H1 (cell line): ENCODE measurements around the gene SPRR3. TPM values are rescaled to one million over a fixed set of nuclear protein-coding genes. Genes with fewer than 3 reads are reported as not detected.

Experiments
- CTCF ChIA-PET: fragments of 300-600 bp; sonication (Branson Sonifier 250); formaldehyde crosslinking; loops from one replicate; lab custom pipeline; 2021; ENCODE audit not compliant: partially characterized antibody; lab: Charles Lee
- POLR2A ChIA-PET: fragments of 300-600 bp; sonication (Branson Sonifier 250); formaldehyde crosslinking; loops from one replicate; lab custom pipeline; 2021; ENCODE audit warnings: inconsistent platforms; ENCODE audit not compliant: partially characterized antibody; lab: Charles Lee
- DNase-seq, 2 experiments: peaks; one replicate each; pipeline versions ENCODE4 v3.0.0 to v3.0.0-alpha.2; 2010 to 2022; ENCODE audit warnings: low spot score in 2 of 2, low read depth in 1 of 2, mixed read lengths in 1 of 2
- FAIRE-seq: peaks from 2 replicates; lab custom pipeline; 2011; peaks lifted over from hg19 to GRCh38; lab: Jason Lieb, UNC
- H2AFZ ChIP-seq: 2 replicates; pipeline ENCODE4 v1.8.1; 2012; ENCODE audit warnings: low read length, inconsistent platforms
- H2AK5ac ChIP-seq: 2 replicates; pipeline ENCODE4 v1.6.1; 2013; ENCODE audit warnings: low read depth, low read length
- H2BK120ac ChIP-seq: replicated peaks from 2 replicates; pipeline ENCODE3; 2013; ENCODE audit warnings: low read depth, low read length, inconsistent platforms
- H2BK12ac ChIP-seq: 2 replicates; pipeline ENCODE4 v1.6.1; 2013; ENCODE audit warnings: low read depth, low read length
- H2BK15ac ChIP-seq: 2 replicates; pipeline ENCODE4 v1.6.1; 2013; ENCODE audit warnings: low read length
- H2BK20ac ChIP-seq: 2 replicates; pipeline ENCODE4 v1.6.1; 2013; ENCODE audit warnings: low read length
- H2BK5ac ChIP-seq: 2 replicates; pipeline ENCODE4 v1.6.1; 2013; ENCODE audit warnings: low read depth, low read length
- H3K14ac ChIP-seq: 2 replicates; pipeline ENCODE4 v1.6.1; 2013; ENCODE audit warnings: inconsistent platforms; ENCODE audit not compliant: insufficient read length
- H3K18ac ChIP-seq: 2 replicates; pipeline ENCODE4 v1.6.1; 2013; ENCODE audit warnings: low read length; ENCODE audit errors: extremely low read depth
- H3K23ac ChIP-seq: 2 replicates; pipeline ENCODE4 v1.6.1; 2013; ENCODE audit warnings: inconsistent platforms; ENCODE audit not compliant: insufficient read length
- H3K23me2 ChIP-seq: 2 replicates; pipeline ENCODE4 v1.6.1; 2013; ENCODE audit warnings: low read depth, low read length
- H3K27ac ChIP-seq: 2 replicates; pipeline ENCODE4 v1.6.1; 2011; ENCODE audit warnings: low read depth, low read length, inconsistent platforms
- H3K27me3 ChIP-seq, 4 experiments: replicated peaks in 1 of 4; 1 replicate in 1 of 4; 2 replicates in 3 of 4; pipeline versions ENCODE4 v1.6.1 to v1.8.1; 2011 to 2013; ENCODE audit warnings: low read length in 3 of 4, mild to moderate bottlenecking in 3 of 4, inconsistent platforms in 2 of 4, mixed read lengths in 2 of 4, moderate library complexity in 1 of 4; ENCODE audit not compliant: control insufficient read depth in 3 of 4, insufficient read depth in 3 of 4; ENCODE audit errors: extremely low read depth in 1 of 4
- H3K36me3 ChIP-seq, 4 experiments: 2 replicates each; pipeline versions ENCODE4 v1.6.1 to v1.8.1; 2011 to 2013; ENCODE audit warnings: mild to moderate bottlenecking in 4 of 4, low read length in 3 of 4, moderate library complexity in 2 of 4, control low read depth in 1 of 4, inconsistent platforms in 1 of 4; ENCODE audit not compliant: insufficient read depth in 4 of 4, control insufficient read depth in 2 of 4
- H3K4ac ChIP-seq: replicated peaks from 2 replicates; pipeline ENCODE3; 2013; ENCODE audit warnings: low read length, low read depth, mixed read lengths, inconsistent platforms; ENCODE audit not compliant: insufficient read length
- H3K4me1 ChIP-seq, 4 experiments: replicated peaks in 1 of 4; 1 replicate in 1 of 4; 2 replicates in 3 of 4; pipeline versions ENCODE4 v1.6.1 to v1.8.1; 2011 to 2013; ENCODE audit warnings: low read length in 3 of 4, inconsistent platforms in 2 of 4, mixed read lengths in 1 of 4; ENCODE audit not compliant: insufficient read depth in 4 of 4, control insufficient read depth in 3 of 4
- H3K4me2 ChIP-seq, 2 experiments: 2 replicates each; pipeline versions ENCODE4 v1.6.1 to v1.8.1; 2011 to 2013; ENCODE audit warnings: low read depth in 2 of 2, low read length in 2 of 2, control low read depth in 1 of 2, inconsistent platforms in 1 of 2, mild to moderate bottlenecking in 1 of 2; ENCODE audit not compliant: insufficient read depth in 1 of 2
- H3K4me3 ChIP-seq, 4 experiments: fragments of 200-600, 300-600 bp in 1 of 4; sonication (generic), shearing (Covaris generic), sonication (Bioruptor Twin) in 1 of 4; 2 replicates each; pipeline versions ENCODE4 v1.5.1 to v1.8.1; 2011 to 2016; ENCODE audit warnings: low read length in 4 of 4, low read depth in 3 of 4, control low read depth in 2 of 4, inconsistent platforms in 2 of 4, mild to moderate bottlenecking in 2 of 4, mixed read lengths in 1 of 4, moderate library complexity in 1 of 4; ENCODE audit not compliant: insufficient read depth in 2 of 4; ENCODE audit errors: extremely low read depth in 1 of 4
- H3K56ac ChIP-seq: replicated peaks from 2 replicates; pipeline ENCODE3; 2013; ENCODE audit warnings: low read depth, mild to moderate bottlenecking, mixed read lengths, low read length, inconsistent platforms; ENCODE audit not compliant: insufficient read length
- H3K79me1 ChIP-seq: 2 replicates; pipeline ENCODE4 v1.6.1; 2013; ENCODE audit warnings: low read depth, low read length, control low read depth
- H3K79me2 ChIP-seq, 2 experiments: 2 replicates each; pipeline versions ENCODE4 v1.6.1 to v1.8.1; 2012 to 2013; ENCODE audit warnings: low read length in 2 of 2, mild to moderate bottlenecking in 2 of 2, inconsistent platforms in 1 of 2; ENCODE audit not compliant: insufficient read depth in 2 of 2, control insufficient read depth in 1 of 2
- H3K9ac ChIP-seq, 4 experiments: replicated peaks in 1 of 4; 1 replicate in 1 of 4; 2 replicates in 3 of 4; pipeline versions ENCODE4 v1.6.1 to v1.8.1; 2011 to 2013; ENCODE audit warnings: low read depth in 3 of 4, low read length in 3 of 4, control low read depth in 2 of 4, mild to moderate bottlenecking in 2 of 4, moderate library complexity in 2 of 4, inconsistent platforms in 1 of 4; ENCODE audit errors: extremely low read depth in 1 of 4
- H3K9me3 ChIP-seq, 2 experiments: 2 replicates each; pipeline versions ENCODE4 v1.6.1 to v1.8.1; 2012 to 2013; ENCODE audit warnings: mild to moderate bottlenecking in 2 of 2, moderate library complexity in 2 of 2, control low read depth in 1 of 2, inconsistent platforms in 1 of 2, low read depth in 1 of 2, low read length in 1 of 2, mixed read lengths in 1 of 2; ENCODE audit not compliant: insufficient read depth in 2 of 2
- H4K20me1 ChIP-seq, 2 experiments: replicated peaks in 1 of 2; 2 replicates each; pipeline versions ENCODE3 to v1.8.1; 2011 to 2013; ENCODE audit warnings: inconsistent platforms in 2 of 2, low read length in 2 of 2, mild to moderate bottlenecking in 1 of 2; ENCODE audit not compliant: insufficient read depth in 2 of 2, control insufficient read depth in 1 of 2
- H4K5ac ChIP-seq: 2 replicates; pipeline ENCODE4 v1.6.1; 2013; ENCODE audit warnings: low read length, low read depth, mixed read lengths, inconsistent platforms; ENCODE audit not compliant: insufficient read length
- H4K8ac ChIP-seq: 2 replicates; pipeline ENCODE4 v1.8.0; 2013; ENCODE audit warnings: mild to moderate bottlenecking, moderate library complexity, low read length, inconsistent platforms; ENCODE audit not compliant: insufficient read depth; ENCODE audit errors: extremely low read depth
- H4K91ac ChIP-seq: replicated peaks from 2 replicates; pipeline ENCODE3; 2013; ENCODE audit warnings: low read length, mixed read lengths, inconsistent platforms; ENCODE audit not compliant: insufficient read length
- BACH1 ChIP-seq: IDR thresholded peaks from 2 replicates; pipeline ENCODE4 v1.6.1; 2012; ENCODE audit warnings: low read length, improper control_type of control experiment
- BCL11A ChIP-seq, 2 experiments: IDR thresholded peaks; one replicate each; pipeline ENCODE4 v1.6.1; 2011; ENCODE audit warnings: low read depth in 2 of 2, low read length in 2 of 2, mild to moderate bottlenecking in 2 of 2
- BRCA1 ChIP-seq: IDR thresholded peaks from 2 replicates; pipeline ENCODE4 v1.6.1; 2012; ENCODE audit warnings: low read depth, low read length, improper control_type of control experiment
- CEBPB ChIP-seq: IDR thresholded peaks from 2 replicates; pipeline ENCODE4 v1.6.1; 2012; ENCODE audit warnings: low read depth, low read length
- CHD1 ChIP-seq: IDR thresholded peaks from 2 replicates; pipeline ENCODE4 v1.6.1; 2012; ENCODE audit warnings: low read depth, low read length, improper control_type of control experiment
- CHD2 ChIP-seq: IDR thresholded peaks from 2 replicates; pipeline ENCODE4 v1.6.1; 2012; ENCODE audit warnings: low read length, improper control_type of control experiment
- CTBP2 ChIP-seq: IDR thresholded peaks from 2 replicates; pipeline ENCODE4 v1.7.0; 2011; ENCODE audit warnings: borderline replicate concordance, mild to moderate bottlenecking, moderate library complexity, mixed read lengths, low read length; ENCODE audit not compliant: insufficient read depth, insufficient read length
- GABPA ChIP-seq: IDR thresholded peaks from 2 replicates; pipeline ENCODE4 v1.6.1; 2011; ENCODE audit warnings: mild to moderate bottlenecking, low read length, moderate library complexity, borderline replicate concordance; ENCODE audit not compliant: insufficient read depth
- MAFK ChIP-seq: IDR thresholded peaks from 2 replicates; pipeline ENCODE4 v1.6.1; 2012; ENCODE audit warnings: low read depth, mild to moderate bottlenecking, improper control_type of control experiment, low read length
- SAP30 ChIP-seq: fragments of 300-600 bp; sonication (generic); IDR thresholded peaks from 2 replicates; pipeline ENCODE4 v1.7.1; 2012; ENCODE audit warnings: low read length, moderate library complexity, mild to moderate bottlenecking, inconsistent platforms; ENCODE audit not compliant: insufficient read depth, insufficient replicate concordance
- SP1 ChIP-seq: IDR thresholded peaks from 2 replicates; pipeline ENCODE4 v1.6.1; 2011; ENCODE audit warnings: low read depth, low read length
- SRF ChIP-seq: IDR thresholded peaks from 2 replicates; pipeline ENCODE4 v1.6.1; 2011; ENCODE audit warnings: mild to moderate bottlenecking, low read depth, low read length, moderate library complexity
- TAF7 ChIP-seq: optimal IDR thresholded peaks from 2 replicates; pipeline ENCODE3; 2011; ENCODE audit warnings: low read depth, mild to moderate bottlenecking, inconsistent platforms, low read length, moderate library complexity, borderline replicate concordance
- TEAD4 ChIP-seq: IDR thresholded peaks from 2 replicates; pipeline ENCODE4 v1.6.1; 2012; ENCODE audit warnings: low read depth, low read length, inconsistent platforms, mixed read lengths
- WGBS, 2 experiments: shearing (Covaris generic) in 1 of 2; methylation state at CpG; one replicate each; pipeline versions ENCODE4 v1.1.6 to v1.1.7; 2013 to 2015; ENCODE audit warnings: low lambda C conversion rate in 2 of 2, mixed read lengths in 2 of 2, inconsistent platforms in 1 of 2, low coverage in 1 of 2, missing lambda C conversion rate in 1 of 2; ENCODE audit not compliant: insufficient replicate concordance in 2 of 2, insufficient coverage in 1 of 2, insufficient read length in 1 of 2; ENCODE audit errors: extremely low coverage in 1 of 2, missing lambda C conversion rate in 1 of 2; 5-methylcytosine and 5-hydroxymethylcytosine counted together
- polyA plus RNA-seq, 7 experiments: library from polyadenylated mRNA; depleted of rRNA in 3 of 7; stranded (reverse) in 5 of 7; unstranded in 2 of 7; fragments of >200 nt in 5 of 7; fragments of 200-250 nt in 2 of 7; gene quantifications; 1 replicate in 5 of 7; 2 replicates in 1 of 7; 4 replicates in 1 of 7; pipeline versions ENCODE4 v1.2.1 to v1.2.3, GENCODE V29; 2011 to 2013; ENCODE audit warnings: missing spikeins in 2 of 7, mixed read lengths in 2 of 7
- total RNA-seq: library from RNA; stranded (reverse); fragmentation: NEBNext Ultra II Directional; extraction: Animal tissue kit (Norgen Biotek cat#: 25700); gene quantifications from 2 replicates; pipeline ENCODE4 v1.2.1, GENCODE V29; 2021

The SPRR3 gene
- total and polyA plus RNA-seq, 2 of the 8 experiments (the other 6 are each of a cell fraction or from before 2014, with no cell fraction given), result not detected

DNA sequence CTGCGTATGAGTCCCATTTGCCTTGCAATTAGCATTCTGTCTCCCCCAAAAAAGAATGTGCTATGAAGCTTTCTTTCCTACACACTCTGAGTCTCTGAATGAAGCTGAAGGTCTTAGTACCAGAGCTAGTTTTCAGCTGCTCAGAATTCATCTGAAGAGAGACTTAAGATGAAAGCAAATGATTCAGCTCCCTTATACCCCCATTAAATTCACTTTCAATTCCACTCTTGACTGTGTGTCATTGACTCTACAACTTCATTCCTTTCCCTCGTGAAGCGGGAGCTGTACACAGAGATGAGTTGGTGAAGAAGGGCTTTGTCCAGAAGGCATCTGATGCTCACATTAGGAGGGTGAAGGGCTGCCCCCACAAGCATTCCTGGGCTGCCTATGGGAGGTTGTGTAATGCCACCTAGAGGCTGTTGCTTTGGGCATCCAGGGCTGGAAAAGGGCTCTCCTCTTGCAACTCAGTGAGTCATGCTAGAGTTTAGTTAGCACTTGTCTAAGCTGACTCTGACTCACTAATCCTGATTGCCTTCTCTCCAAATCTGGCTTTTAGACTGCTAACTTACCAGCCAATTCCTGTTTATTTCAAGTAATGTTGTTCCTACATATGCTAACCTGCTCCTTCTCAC, 31.2 kb downstream of the SPRR3 start:
- H3K23ac ChIP-seq, result no peak overlapping the region
- no peak overlapping the region; the same call in 1 of the 2 replicates for H3K27ac ChIP-seq
- H3K79me2 ChIP-seq, result no peaks in the 10 kb centered on the region
- WGBS, 2 experiments, result 57% methylated on average over 3 of the region's 3 CpGs; no CpG with 5 or more reads in 1 of the 2 experiments
- H3K9ac ChIP-seq, result no peak overlapping the region
- ChIA-PET POLR2A (no interaction called here), CTCF (interaction anchor here (0.7 to 2.4 kb wide), 11 partner anchors 9 to 164 kb away, joined by 3 to 16 read pairs (median 4); partner anchors contain the start of gene SMCP)
- peak overlapping the region; percentile 57; the same call in 1 of the 2 replicates for H2AFZ ChIP-seq
- H4K8ac ChIP-seq, result no peak overlapping the region
- 0 out of 2 replicates have a peak overlapping the region, but pooled peaks have one; percentile 48 for H2BK20ac ChIP-seq
- H3K4me1 ChIP-seq, result no peaks in the 10 kb centered on the region
- H3K79me1 ChIP-seq, result no peaks in the 10 kb centered on the region
- no peak overlapping the region for H3K18ac ChIP-seq
- H3K4ac ChIP-seq, result peak overlapping the region; percentile 97
- H2BK120ac ChIP-seq, result no peak overlapping the region
- no peaks in the 10 kb centered on the region for H3K23me2 ChIP-seq
- H3K4me3 ChIP-seq, result no peak overlapping the region
- DNase-seq (peak in 1 of 2 experiments; percentile 56), FAIRE-seq (peak; percentile 74)
- H3K9me3 ChIP-seq, result no peaks in the 10 kb centered on the region
- no peak overlapping the region for H3K56ac ChIP-seq
- H3K4me2 ChIP-seq, result no peak overlapping the region
- peak overlapping the region; percentile 40 for H4K91ac ChIP-seq
- no peaks in the 10 kb centered on the region for H4K20me1 ChIP-seq
- no peak overlapping the region for H2AK5ac ChIP-seq
- no peaks in the 10 kb centered on the region for H3K36me3 ChIP-seq
- no peak overlapping the region for H4K5ac ChIP-seq
- H2BK5ac ChIP-seq, result no peak overlapping the region
- no peak overlapping the region for H2BK15ac ChIP-seq
- H3K27me3 ChIP-seq, result peaks cover 0 to 1% (median 0%) of the 10 kb centered on the region in 4 experiments; a peak in 1 of 7 replicates
- no peak overlapping the region for H3K14ac ChIP-seq
- peak overlapping the region; percentile 27; the same call in 1 of the 2 replicates for H2BK12ac ChIP-seq
- TF ChIP-seq CEBPB (0 out of 2 replicates have a peak, but pooled peaks have one; percentile 43), SAP30 (no peak), GABPA (no peak), TEAD4 (0 out of 2 replicates have a peak, but pooled peaks have one; percentile 21), CHD1 (no peak), TAF7 (no peak), SP1 (no peak), CTBP2 (no peak), BCL11A (IDR thresholded peaks at IDR 0.05; ENCODE audit: low read depth in 2 of 2, low read length in 2 of 2) (no peak), CHD2 (no peak), BRCA1 (no peak), BACH1 (no peak), MAFK (no peak), SRF (no peak)
